Heart left ventricle (tissue), 16 donors: ENCODE measurements around the gene EPN2. TPM values are rescaled to one million over a fixed set of nuclear protein-coding genes. Genes with fewer than 3 reads are reported as not detected.

Experiments
- ATAC-seq, 4 donors: fragments of 200-7000 bp; cut with Tn5 transposase; one replicate each; pipeline ENCODE4 v1.9.1; 2020 to 2022; ENCODE audit warnings: moderate library complexity in 4 of 4, mild to moderate bottlenecking in 3 of 4, moderate number of reproducible peaks in 1 of 4
- DNase-seq, 5 donors: peaks; one replicate each; pipeline ENCODE4 v3.0.0-alpha.2; 2020
- H3K27ac ChIP-seq, 12 donors: fragments of 200-600 bp; sonication (generic) in 4 of 12; one replicate each; pipeline versions ENCODE4 v1.5.0 to v1.8.0; 2016 to 2022; ENCODE audit warnings: mild to moderate bottlenecking in 2 of 12
- H3K27me3 ChIP-seq, 9 donors: fragments of 200-600 bp; sonication (generic) in 2 of 9; one replicate each; pipeline versions ENCODE4 v1.5.1 to v1.8.0; 2016 to 2022; ENCODE audit warnings: mild to moderate bottlenecking in 3 of 9
- H3K36me3 ChIP-seq, 9 donors: fragments of 200-600 bp; sonication (generic) in 2 of 9; one replicate each; pipeline versions ENCODE4 v1.5.0 to v1.8.0; 2018 to 2022; ENCODE audit warnings: mild to moderate bottlenecking in 2 of 9
- H3K4me1 ChIP-seq, 12 donors: fragments of 200-600 bp; sonication (generic) in 4 of 12; one replicate each; pipeline versions ENCODE4 v1.5.0 to v1.8.0; 2016 to 2022; ENCODE audit warnings: mild to moderate bottlenecking in 3 of 12
- H3K4me3 ChIP-seq, 12 donors: fragments of 200-600 bp; sonication (generic) in 4 of 12; one replicate each; pipeline versions ENCODE4 v1.5.0 to v1.8.0; 2017 to 2022; ENCODE audit warnings: mild to moderate bottlenecking in 9 of 12, moderate library complexity in 4 of 12
- H3K9me3 ChIP-seq, 12 donors: fragments of 200-600 bp; sonication (generic) in 4 of 12; one replicate each; pipeline versions ENCODE4 v1.5.0 to v1.8.0; 2016 to 2022; ENCODE audit warnings: mild to moderate bottlenecking in 1 of 12
- POLR2A ChIP-seq, 2 donors: fragments of 450-650 bp; IDR thresholded peaks; one replicate each; pipeline ENCODE4 v1.6.1; 2017; ENCODE audit warnings: antibody characterized with exemption in 2 of 2, mild to moderate bottlenecking in 2 of 2, moderate library complexity in 2 of 2
- WGBS, 4 donors: extraction: QIAGEN DNeasy Blood & Tissue Kit in 2 of 4; methylation state at CpG; one replicate each; pipeline versions ENCODE4 v1.1.5 to v1.1.7; 2013 to 2018; 5-methylcytosine and 5-hydroxymethylcytosine counted together
- intact Hi-C, 10 donors: fragments of 100-400 bp; cut with DNase I; formaldehyde crosslinking; loops; one replicate each; pipeline versions ENCODE4 v1.11.1 to v1.14.2; 2022
- polyA plus RNA-seq, 2 donors: library from polyadenylated mRNA; stranded (reverse); fragments of 200-250 nt; gene quantifications; one replicate each; pipeline ENCODE4 v1.2.3, GENCODE V29; 2013
- total RNA-seq, 9 donors: library from RNA; depleted of rRNA in 2 of 9; stranded (reverse); fragments of >200 nt in 2 of 9; fragmentation: NEBNext Ultra II Directional in 3 of 9; extraction: Animal tissue kit (Norgen Biotek cat#: 25700) in 3 of 9; gene quantifications; one replicate each; pipeline versions ENCODE4 v1.1.0 to v1.2.4, GENCODE V29; 2016 to 2023
- TF ChIP-seq, protein P1 (sequence below), 12 donors: fragments of 200-600 bp; sonication (generic) in 4 of 12; IDR thresholded peaks; one replicate each; pipeline versions ENCODE4 v1.5.0 to v1.8.0; 2018 to 2022; ENCODE audit warnings: antibody characterized with exemption in 12 of 12, mild to moderate bottlenecking in 5 of 12
- donor health status: ischemic (EF 13 %, LVEDD 7.1; RV severe dilation, severe dysfunction).
- donor health status: healthy with polysubstance abuse.
- donor health status: DM: no; HTN: yes; CAD: no.
- donor health status: DM: no; HTN: no; CAD: no.
- donor health status: ischemic (EF 25% LVEDD 6.9; RV normal size, moderate dysfunction).
- donor health status: ischemic (EF 25% LVEDD 5.7; RV mildly dilated, moderate dysfunction).
- donor health status: healthy.
- donor health status: DM: yes; HTN: yes; CAD: no.
- donor health status: ischemic (EF 35%, LVEDD 5.7; RV mildly dilated, moderate dysfunction).
- donor health status: nonischemic (EF 11% LVEDD 7.7; RV severe dilation, severe dysfunction).
- donor health status: DM: yes; HTN: yes; CAD: no.
- donor health status: PGD.
- donor health status: ischemic (EF 29% LVEDD 5.4; RV normal size, mild dysfunction).
- donor health status: nonischemic (EF 23%, LVEDD 6.1; RV moderate dilation, normal function).

The EPN2 gene
- total and polyA plus RNA-seq, 11 donors, result 26.4 to 114 (median 72.0) TPM

DNA sequence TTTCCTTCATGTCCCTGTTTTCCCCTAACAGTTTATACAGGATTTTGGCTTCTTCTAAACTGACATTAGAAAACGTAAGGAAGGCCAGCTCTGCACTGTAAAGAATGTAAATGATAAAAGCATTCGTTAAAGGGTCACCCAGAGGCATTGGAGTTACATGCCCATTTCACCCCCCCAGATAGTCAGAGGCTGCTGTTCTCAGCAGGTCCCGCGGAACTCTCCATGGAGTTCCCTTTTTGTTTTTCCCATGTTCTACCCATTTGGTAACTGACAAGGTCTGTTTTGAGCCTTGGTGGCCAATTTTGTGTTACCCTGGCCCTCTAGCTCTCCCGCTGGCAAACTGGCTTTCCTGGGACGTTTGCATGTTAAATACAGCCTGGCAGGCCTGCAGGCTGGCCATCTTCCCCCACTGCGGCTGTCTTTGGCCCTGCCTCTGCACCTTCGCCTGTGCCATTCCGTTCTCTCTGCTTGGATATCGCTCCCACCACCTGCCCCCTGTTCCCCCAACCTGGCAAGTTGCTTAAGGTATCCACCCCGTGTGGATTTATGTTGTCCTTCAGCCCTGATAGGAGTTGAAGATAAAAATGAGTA, 49.7 kb downstream of the EPN2 start:
- 51 to 63% (median 53%) methylated on average over 11 of the region's 11 CpGs for WGBS, 4 donors
- Histone ChIP-seq H3K27me3 (peaks cover 0 to 4% (median 0%) of the 10 kb centered on the region in 9 donors), H3K36me3 (peaks cover 0 to 31% (median 17%) of the 10 kb centered on the region in 9 donors), H3K4me1 (peaks cover 3 to 85% (median 55%) of the 10 kb centered on the region in 12 donors), H3K9me3 (no peaks in the 10 kb centered on the region), H3K27ac (peak overlapping the region in 5 of 12 donors; percentile 8 to 52 (median 14)), H3K4me3 (no peak overlapping the region)
- intact Hi-C loops, result loop anchor here in 1 of 10 donors (2.0 kb wide), 1 partner anchor 18 kb away; no protein-coding TSS in a partner anchor
- ATAC-seq, result peak in 3 of 4 donors; percentile 28 to 32 (median 29)
- no peak for DNase-seq
- TF ChIP-seq, protein P1, sequence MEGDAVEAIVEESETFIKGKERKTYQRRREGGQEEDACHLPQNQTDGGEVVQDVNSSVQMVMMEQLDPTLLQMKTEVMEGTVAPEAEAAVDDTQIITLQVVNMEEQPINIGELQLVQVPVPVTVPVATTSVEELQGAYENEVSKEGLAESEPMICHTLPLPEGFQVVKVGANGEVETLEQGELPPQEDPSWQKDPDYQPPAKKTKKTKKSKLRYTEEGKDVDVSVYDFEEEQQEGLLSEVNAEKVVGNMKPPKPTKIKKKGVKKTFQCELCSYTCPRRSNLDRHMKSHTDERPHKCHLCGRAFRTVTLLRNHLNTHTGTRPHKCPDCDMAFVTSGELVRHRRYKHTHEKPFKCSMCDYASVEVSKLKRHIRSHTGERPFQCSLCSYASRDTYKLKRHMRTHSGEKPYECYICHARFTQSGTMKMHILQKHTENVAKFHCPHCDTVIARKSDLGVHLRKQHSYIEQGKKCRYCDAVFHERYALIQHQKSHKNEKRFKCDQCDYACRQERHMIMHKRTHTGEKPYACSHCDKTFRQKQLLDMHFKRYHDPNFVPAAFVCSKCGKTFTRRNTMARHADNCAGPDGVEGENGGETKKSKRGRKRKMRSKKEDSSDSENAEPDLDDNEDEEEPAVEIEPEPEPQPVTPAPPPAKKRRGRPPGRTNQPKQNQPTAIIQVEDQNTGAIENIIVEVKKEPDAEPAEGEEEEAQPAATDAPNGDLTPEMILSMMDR (IDR thresholded peaks at IDR 0.05), result no peak

DNA sequence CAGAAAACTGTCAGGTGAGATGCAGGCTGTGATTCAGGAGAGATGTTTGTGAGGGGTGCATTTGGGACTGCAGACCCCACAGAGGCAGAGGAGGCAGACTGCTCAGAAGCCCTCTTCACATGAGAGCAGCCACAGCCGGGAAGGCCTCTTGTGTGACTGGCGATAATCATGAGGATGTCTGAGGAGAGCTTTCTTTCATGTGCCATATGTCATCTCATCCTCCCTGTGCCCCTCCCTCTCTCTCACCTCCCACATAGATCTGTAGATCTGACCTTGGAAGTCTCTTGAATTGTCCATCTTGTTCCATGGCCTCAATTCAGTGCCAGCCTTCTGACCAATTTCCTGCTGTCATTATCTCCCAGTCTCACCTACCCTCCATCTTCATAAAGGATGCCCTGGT, 50.5 kb downstream of the EPN2 start:
- Histone ChIP-seq H3K27me3 (peaks cover 0 to 4% (median 0%) of the 10 kb centered on the region in 9 donors), H3K9me3 (no peaks in the 10 kb centered on the region), H3K4me3 (no peak overlapping the region), H3K27ac (peak overlapping the region in 2 of 12 donors; percentile 8 to 52), H3K4me1 (peaks cover 3 to 85% (median 55%) of the 10 kb centered on the region in 12 donors), H3K36me3 (peaks cover 0 to 25% (median 11%) of the 10 kb centered on the region in 9 donors)
- ATAC-seq, result no peak
- no peak for DNase-seq
- intact Hi-C loops, result loop anchor here in 1 of 10 donors (2.0 kb wide), 1 partner anchor 19 kb away; no protein-coding TSS in a partner anchor
- WGBS, 4 donors, result 74 to 84% (median 77%) methylated on average over 2 of the region's 2 CpGs
- TF ChIP-seq, protein P1 (IDR thresholded peaks at IDR 0.05), result no peak
- TF ChIP-seq POLR2A (IDR thresholded peaks at IDR 0.05), result no peak

DNA sequence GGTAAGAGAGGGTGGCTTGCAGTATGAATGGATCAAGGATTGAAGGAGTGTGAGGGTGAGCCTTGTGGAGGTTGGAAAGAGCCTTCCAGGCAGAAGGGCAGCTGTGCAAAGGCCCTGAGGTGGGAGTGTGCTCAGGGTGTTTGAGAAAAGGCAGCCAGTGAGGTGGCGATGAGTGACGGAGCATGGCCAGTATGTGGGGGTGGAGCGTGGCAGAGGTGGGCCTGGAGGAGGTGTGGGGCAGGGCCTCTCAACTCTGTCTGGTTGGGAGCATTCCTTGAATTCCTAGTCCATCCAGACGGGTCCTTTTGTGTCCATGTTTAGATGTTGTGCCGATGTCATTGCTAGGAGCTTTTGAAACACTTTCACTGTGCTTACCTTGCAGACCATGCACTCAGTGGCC, 51.3 kb downstream of the EPN2 start:
- Histone ChIP-seq H3K27me3 (peaks cover 0 to 4% (median 0%) of the 10 kb centered on the region in 9 donors), H3K4me3 (no peak overlapping the region), H3K27ac (no peak overlapping the region), H3K4me1 (peaks cover 3 to 83% (median 55%) of the 10 kb centered on the region in 12 donors), H3K9me3 (no peaks in the 10 kb centered on the region), H3K36me3 (peaks cover 0 to 17% (median 5%) of the 10 kb centered on the region in 9 donors)
- 67 to 76% (median 74%) methylated on average over 5 of the region's 5 CpGs for WGBS, 4 donors
- TF ChIP-seq, protein P1 (IDR thresholded peaks at IDR 0.05), result no peak
- TF ChIP-seq POLR2A (IDR thresholded peaks at IDR 0.05), result no peak
- DNase-seq, result no peak
- no peak for ATAC-seq
- intact Hi-C loops, result no loop called here

DNA sequence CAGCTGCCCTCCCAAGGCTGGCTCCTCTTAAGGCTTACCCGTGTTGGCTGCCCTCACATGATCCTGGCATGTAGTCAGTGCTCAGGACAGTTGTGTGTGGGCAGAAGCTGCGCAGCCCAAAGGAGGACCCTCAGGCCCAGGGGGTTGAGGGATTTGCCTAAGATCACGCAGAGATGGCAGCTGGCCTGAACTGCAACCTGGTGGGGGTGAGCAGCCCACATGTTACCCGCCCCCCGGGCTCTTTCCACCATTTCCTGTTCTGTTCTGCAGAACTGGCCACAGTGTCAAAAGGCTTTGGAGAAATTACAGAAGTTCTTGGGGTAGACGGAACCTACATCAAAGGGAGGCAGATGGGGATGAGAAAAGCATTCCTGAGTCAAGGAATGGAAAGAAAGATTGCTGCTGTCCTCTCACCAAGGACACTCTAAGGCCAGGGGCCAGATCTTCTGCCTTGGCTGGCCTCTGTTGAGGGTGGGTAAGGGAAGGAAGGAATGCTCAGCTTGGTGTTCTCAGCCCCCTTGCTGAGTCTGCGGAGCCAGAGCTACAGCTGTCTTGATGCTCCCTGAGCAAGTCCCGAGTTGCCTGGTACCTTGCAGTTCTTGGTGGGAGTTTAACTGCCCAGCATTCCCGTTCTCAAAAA, 53.0 kb downstream of the EPN2 start:
- Histone ChIP-seq H3K9me3 (no peaks in the 10 kb centered on the region), H3K27me3 (peaks cover 0 to 4% (median 0%) of the 10 kb centered on the region in 9 donors), H3K4me1 (peaks cover 3 to 68% (median 43%) of the 10 kb centered on the region in 12 donors), H3K27ac (peak overlapping the region in 1 of 12 donors; percentile 46), H3K4me3 (no peak overlapping the region), H3K36me3 (peaks cover 0 to 12% (median 0%) of the 10 kb centered on the region in 9 donors)
- TF ChIP-seq POLR2A (IDR thresholded peaks at IDR 0.05), result no peak
- TF ChIP-seq, protein P1 (IDR thresholded peaks at IDR 0.05), result no peak
- intact Hi-C loops, result no loop called here
- DNase-seq (no peak), ATAC-seq (peak in 1 of 4 donors; percentile 8)
- 65 to 69% (median 67%) methylated on average over 7 to 9 of the region's 9 CpGs for WGBS, 4 donors
